Caco-2 (cell line): ENCODE measurements around the gene PTAFR. TPM values are rescaled to one million over a fixed set of nuclear protein-coding genes. Genes with fewer than 3 reads are reported as not detected.

ENCODE experiments used
- BruUV-seq: library from RNA; stranded (reverse); fragments of 400-500 nt; replicated peaks from 2 replicates; lab custom pipeline; 2021; lab: Mats Ljungman, UMichigan
- CTCF ChIA-PET: fragments of 300-600 bp; sonication (Branson Sonifier 250); formaldehyde crosslinking; loops from one replicate; lab custom pipeline; 2022; ENCODE audit warnings: antibody characterized with exemption; lab: Charles Lee
- POLR2A ChIA-PET: fragments of 300-600 bp; sonication (Branson Sonifier 250); formaldehyde crosslinking; loops from one replicate; lab custom pipeline; 2022; ENCODE audit warnings: antibody characterized with exemption; lab: Charles Lee
- DNase-seq, 2 experiments: peaks; one replicate each; pipeline versions ENCODE4 v3.0.0 to v3.0.0-alpha.2; 2020 to 2022
- H3K27me3 ChIP-seq: replicated peaks from 2 replicates; pipeline ENCODE4 v1.6.0; 2011; ENCODE audit warnings: low read length; ENCODE audit not compliant: control insufficient read depth, insufficient read depth
- H3K36me3 ChIP-seq: 2 replicates; pipeline ENCODE4 v1.5.1; 2011; ENCODE audit warnings: low read length; ENCODE audit not compliant: control insufficient read depth, insufficient read depth
- H3K4me1 ChIP-seq: fragments of 250-450 bp; sonication (Bioruptor Pico); 2 replicates; pipeline ENCODE4 v1.5.1; 2020; ENCODE audit warnings: mild to moderate bottlenecking
- H3K4me3 ChIP-seq: 2 replicates; pipeline ENCODE4 v1.5.1; 2011; ENCODE audit warnings: low read depth, mild to moderate bottlenecking, control low read depth, low read length
- H3K9me3 ChIP-seq: fragments of 250-450 bp; sonication (Bioruptor Pico); 2 replicates; pipeline ENCODE4 v1.5.1; 2020; ENCODE audit warnings: mild to moderate bottlenecking, moderate library complexity
- H3K27ac Mint-ChIP-seq: one replicate; pipeline ENCODE4 v1.8.0; 2022; ENCODE audit warnings: mixed read lengths; ENCODE audit not compliant: unreplicated experiment
- H3K27me3 Mint-ChIP-seq: one replicate; pipeline ENCODE4 v1.8.0; 2022; ENCODE audit warnings: mixed read lengths; ENCODE audit not compliant: insufficient read depth, unreplicated experiment
- H3K36me3 Mint-ChIP-seq: one replicate; pipeline ENCODE4 v1.8.0; 2022; ENCODE audit warnings: mild to moderate bottlenecking, mixed read lengths; ENCODE audit not compliant: insufficient read depth, unreplicated experiment
- H3K4me1 Mint-ChIP-seq: one replicate; pipeline ENCODE4 v1.8.0; 2022; ENCODE audit warnings: low read depth, mixed read lengths; ENCODE audit not compliant: unreplicated experiment
- H3K4me3 Mint-ChIP-seq: one replicate; pipeline ENCODE4 v1.8.0; 2022; ENCODE audit warnings: mild to moderate bottlenecking, moderate library complexity, mixed read lengths; ENCODE audit not compliant: unreplicated experiment
- H3K9me3 Mint-ChIP-seq: one replicate; pipeline ENCODE4 v1.8.0; 2022; ENCODE audit warnings: mixed read lengths; ENCODE audit not compliant: unreplicated experiment
- intact Hi-C: fragments of 100-400 bp; cut with micrococcal nuclease; formaldehyde crosslinking; loops from one replicate; pipeline ENCODE4 v1.10.0; 2022; ENCODE audit not compliant: unreplicated experiment
- total RNA-seq: library from RNA; stranded (reverse); gene quantifications from 2 replicates; pipeline ENCODE4 v1.2.3, GENCODE V29; 2022
- TF ChIP-seq, protein P1 (sequence below), 2 experiments: fragments of 200-600 bp in 1 of 2; IDR thresholded peaks; 1 replicate in 1 of 2; 2 replicates in 1 of 2; pipeline versions ENCODE4 v1.5.1 to v1.8.0; 2011 to 2022; ENCODE audit warnings: antibody characterized with exemption in 1 of 2, control low read depth in 1 of 2, inconsistent platforms in 1 of 2, low read depth in 1 of 2, low read length in 1 of 2, mild to moderate bottlenecking in 1 of 2, moderate library complexity in 1 of 2; ENCODE audit not compliant: insufficient read depth in 1 of 2, severe bottlenecking in 1 of 2, unreplicated experiment in 1 of 2

The PTAFR gene
- total RNA-seq, 1 experiment from 2014 or later = 0.32 TPM

DNA sequence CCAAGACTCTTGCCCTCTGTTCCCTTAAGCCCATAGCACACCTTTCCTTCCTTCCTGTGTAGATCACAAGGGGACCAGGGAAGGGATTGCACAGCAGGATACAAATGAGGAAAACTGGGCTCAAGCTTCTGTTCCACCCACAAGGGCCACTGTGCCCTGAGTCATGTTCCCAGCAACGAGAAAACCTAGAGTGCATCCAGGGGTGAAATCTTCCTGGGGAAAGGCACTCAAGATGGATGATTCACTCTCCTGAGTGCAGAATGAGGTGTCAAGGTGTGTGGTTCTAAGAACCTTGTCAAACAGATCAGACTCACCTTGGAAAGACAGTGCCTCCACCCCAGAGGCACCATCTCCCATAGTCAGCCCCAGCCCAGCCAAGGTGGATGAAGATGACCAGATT is 47.3 kb downstream of the PTAFR start:
- Mint-ChIP-seq H3K4me1 (no peaks in the 10 kb centered on the region), H3K4me3 (no peak overlapping the region), H3K27ac (no peak overlapping the region), H3K27me3 (no peaks in the 10 kb centered on the region), H3K9me3 (no peaks in the 10 kb centered on the region), H3K36me3 (no peaks in the 10 kb centered on the region)
- Histone ChIP-seq H3K9me3 (no peaks in the 10 kb centered on the region), H3K4me3 (no peak overlapping the region), H3K36me3 (no peaks in the 10 kb centered on the region), H3K27me3 (no peaks in the 10 kb centered on the region), H3K4me1 (no peaks in the 10 kb centered on the region)
- ChIA-PET CTCF (no interaction called here), POLR2A (no interaction called here)
- intact Hi-C loops = no loop called here
- TF ChIP-seq, protein P1, sequence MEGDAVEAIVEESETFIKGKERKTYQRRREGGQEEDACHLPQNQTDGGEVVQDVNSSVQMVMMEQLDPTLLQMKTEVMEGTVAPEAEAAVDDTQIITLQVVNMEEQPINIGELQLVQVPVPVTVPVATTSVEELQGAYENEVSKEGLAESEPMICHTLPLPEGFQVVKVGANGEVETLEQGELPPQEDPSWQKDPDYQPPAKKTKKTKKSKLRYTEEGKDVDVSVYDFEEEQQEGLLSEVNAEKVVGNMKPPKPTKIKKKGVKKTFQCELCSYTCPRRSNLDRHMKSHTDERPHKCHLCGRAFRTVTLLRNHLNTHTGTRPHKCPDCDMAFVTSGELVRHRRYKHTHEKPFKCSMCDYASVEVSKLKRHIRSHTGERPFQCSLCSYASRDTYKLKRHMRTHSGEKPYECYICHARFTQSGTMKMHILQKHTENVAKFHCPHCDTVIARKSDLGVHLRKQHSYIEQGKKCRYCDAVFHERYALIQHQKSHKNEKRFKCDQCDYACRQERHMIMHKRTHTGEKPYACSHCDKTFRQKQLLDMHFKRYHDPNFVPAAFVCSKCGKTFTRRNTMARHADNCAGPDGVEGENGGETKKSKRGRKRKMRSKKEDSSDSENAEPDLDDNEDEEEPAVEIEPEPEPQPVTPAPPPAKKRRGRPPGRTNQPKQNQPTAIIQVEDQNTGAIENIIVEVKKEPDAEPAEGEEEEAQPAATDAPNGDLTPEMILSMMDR (IDR thresholded peaks at IDR 0.05; ENCODE audit: insufficient read depth in 1 of 2, low read depth in 1 of 2, low read length in 1 of 2, severe bottlenecking in 1 of 2, unreplicated experiment in 1 of 2) = no peak
- DNase-seq = no peak
- no TSS peak for BruUV-seq

DNA sequence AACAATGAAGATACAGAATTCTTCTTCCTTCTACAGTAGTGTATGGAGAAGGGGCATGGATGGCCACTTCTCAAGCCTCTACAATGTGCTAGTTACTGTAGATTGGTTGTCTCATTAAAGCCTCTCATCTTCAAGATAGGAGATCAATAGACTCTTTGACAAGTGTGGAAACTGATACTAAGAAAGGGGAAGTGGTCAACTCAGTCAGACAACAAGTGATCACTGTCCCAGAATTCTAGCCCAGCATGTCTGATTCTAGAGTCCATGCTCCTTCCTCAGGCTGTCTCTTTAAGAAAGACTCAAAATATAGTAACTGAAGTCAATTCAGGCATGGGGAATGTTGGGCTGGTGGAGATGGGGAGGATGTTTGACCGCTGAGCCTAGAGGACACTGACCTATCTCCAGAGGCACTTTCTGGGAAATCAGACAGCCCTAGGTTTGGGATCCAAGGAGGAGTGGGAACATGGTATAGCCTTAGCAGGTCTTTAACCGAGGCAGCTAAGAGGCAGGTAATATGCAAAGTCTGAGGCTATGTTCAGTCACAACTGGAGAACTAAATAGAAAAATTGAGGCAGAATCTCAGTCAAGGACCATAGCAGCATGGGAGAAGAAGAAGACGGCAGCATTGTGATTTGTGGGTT is 48.8 kb downstream of the PTAFR start:
- no peaks in the 10 kb centered on the region for H3K36me3 ChIP-seq
- Mint-ChIP-seq H3K36me3 (no peaks in the 10 kb centered on the region), H3K4me1 (no peaks in the 10 kb centered on the region), H3K27me3 (no peaks in the 10 kb centered on the region), H3K4me3 (no peak overlapping the region), H3K9me3 (no peaks in the 10 kb centered on the region), H3K27ac (no peak overlapping the region)
- intact Hi-C loops = no loop called here
- BruUV-seq = no TSS peak
- CTCF ChIA-PET = no interaction called here
- H3K9me3 ChIP-seq = no peaks in the 10 kb centered on the region
- TF ChIP-seq, protein P1 (IDR thresholded peaks at IDR 0.05; ENCODE audit: insufficient read depth in 1 of 2, low read depth in 1 of 2, low read length in 1 of 2, severe bottlenecking in 1 of 2, unreplicated experiment in 1 of 2) = no peak
- POLR2A ChIA-PET = no interaction called here
- no peaks in the 10 kb centered on the region for H3K27me3 ChIP-seq
- H3K4me3 ChIP-seq = no peak overlapping the region
- DNase-seq = no peak
- no peaks in the 10 kb centered on the region for H3K4me1 ChIP-seq

DNA sequence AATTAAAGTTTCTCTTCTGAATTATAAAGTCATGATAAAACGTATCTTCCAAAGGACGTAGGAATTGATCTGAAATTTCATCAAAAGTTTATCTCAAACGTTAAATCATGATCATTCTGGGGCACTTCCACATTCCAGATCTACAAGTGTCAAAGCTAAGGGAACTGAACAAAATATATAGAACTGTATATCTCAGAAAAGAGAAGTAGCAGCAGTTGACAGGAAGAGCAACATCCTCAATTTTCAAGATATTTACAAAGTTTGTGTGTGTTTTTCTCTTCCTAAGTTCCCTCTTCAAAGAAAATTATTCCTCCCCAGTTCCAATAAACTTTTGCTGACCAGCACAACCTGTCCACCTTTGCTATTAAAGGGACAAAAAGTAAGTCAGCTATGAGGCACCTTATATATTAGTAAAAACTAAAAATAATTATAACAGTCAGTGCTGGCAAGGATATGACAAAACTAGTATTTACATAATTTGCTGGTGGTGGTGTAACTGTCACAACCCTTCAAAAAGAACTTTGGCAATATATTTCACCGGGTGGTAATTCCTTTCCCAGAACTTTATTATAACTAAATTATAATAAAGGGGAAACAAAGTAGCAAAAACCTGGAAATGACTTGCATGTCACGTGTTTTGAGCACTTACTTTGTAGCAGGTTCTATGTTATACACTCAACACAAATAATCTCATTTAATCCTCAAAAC is 49.6 kb downstream of the PTAFR start:
- BruUV-seq = no TSS peak

More for the DNA sequence above, 49.6 kb downstream of the PTAFR start:
- Histone ChIP-seq H3K27me3 (no peaks in the 10 kb centered on the region), H3K9me3 (no peaks in the 10 kb centered on the region), H3K4me1 (no peaks in the 10 kb centered on the region), H3K36me3 (no peaks in the 10 kb centered on the region), H3K4me3 (no peak overlapping the region)
- TF ChIP-seq, protein P1 (IDR thresholded peaks at IDR 0.05; ENCODE audit: insufficient read depth in 1 of 2, low read depth in 1 of 2, low read length in 1 of 2, severe bottlenecking in 1 of 2, unreplicated experiment in 1 of 2) = no peak
- POLR2A ChIA-PET = no interaction called here
- Mint-ChIP-seq H3K9me3 (no peaks in the 10 kb centered on the region), H3K4me1 (no peaks in the 10 kb centered on the region), H3K27ac (no peak overlapping the region), H3K27me3 (no peaks in the 10 kb centered on the region), H3K4me3 (no peak overlapping the region), H3K36me3 (no peaks in the 10 kb centered on the region)
- no peak for DNase-seq
- CTCF ChIA-PET = no interaction called here
- intact Hi-C loops = no loop called here
